ENCODE measurements around the gene EIF3F.
A peak's percentile ranks its signal among the peaks of the same experiment; 100 is the strongest.

EIF3F gene

DNA sequence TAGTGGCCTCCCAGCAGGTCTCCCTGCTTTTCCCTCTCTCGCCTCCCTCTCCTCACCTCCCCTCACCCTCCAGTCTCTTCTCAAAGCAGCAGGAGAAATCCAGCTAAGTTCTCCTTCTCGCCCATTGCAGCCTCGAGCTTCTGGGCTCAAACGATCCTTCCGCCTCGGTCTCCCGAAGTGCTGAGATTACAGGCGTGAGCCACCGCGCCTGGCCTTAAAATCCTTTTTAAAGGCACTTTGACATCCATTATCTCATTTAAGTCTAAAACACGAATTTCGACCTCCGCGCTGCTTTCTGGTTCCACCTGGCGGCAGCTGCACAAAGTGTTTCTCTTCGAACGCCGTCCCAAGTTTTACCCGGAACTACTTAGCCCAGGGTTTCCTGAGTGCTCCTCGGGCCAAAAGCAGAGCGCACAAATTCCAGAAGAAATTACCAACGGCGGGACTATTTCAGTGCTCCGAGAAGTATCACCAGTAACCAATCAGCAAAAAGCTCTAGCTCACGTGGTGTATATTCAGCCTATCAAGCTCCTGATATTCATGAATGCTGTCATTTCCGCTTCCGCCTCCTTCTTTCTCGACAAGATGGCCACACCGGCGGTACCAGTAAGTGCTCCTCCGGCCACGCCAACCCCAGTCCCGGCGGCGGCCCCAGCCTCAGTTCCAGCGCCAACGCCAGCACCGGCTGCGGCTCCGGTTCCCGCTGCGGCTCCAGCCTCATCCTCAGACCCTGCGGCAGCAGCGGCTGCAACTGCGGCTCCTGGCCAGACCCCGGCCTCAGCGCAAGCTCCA is at the start of gene EIF3F:
EIF3F (plus strand) TSS at position 570 of the 792 bp plus-strand sequence; CDS start at position 586, 16 bp downstream.
- Mint-ChIP-seq H3K4me1 (ENCODE audit: low read depth) (peaks cover 44% of the 10 kb centered on the region), H3K4me3 (peak within 1 kb of the TSS; percentile 100), H3K27me3 (no peaks in the 10 kb centered on the region), H3K36me3 (ENCODE audit: low read depth) (peaks cover 38% of the 10 kb centered on the region), H3K27ac (peak within 1 kb of the TSS; percentile 99), H3K9me3 (no peaks in the 10 kb centered on the region)

- Mint-ChIP-seq H3K4me3 (no peak overlapping the region), H3K36me3 (ENCODE audit: low read depth) (no peaks in the 10 kb centered on the region), H3K4me1 (ENCODE audit: low read depth) (no peaks in the 10 kb centered on the region), H3K27ac (no peak overlapping the region), H3K27me3 (peaks cover 16% of the 10 kb centered on the region), H3K9me3 (peaks cover 17% of the 10 kb centered on the region)
Observed at GRCh38 chr11:7941146-7941545, 46.0 kb upstream of the EIF3F start.

- Mint-ChIP-seq H3K27ac (no peak within 1 kb of the TSS), H3K4me1 (ENCODE audit: low read depth) (no peaks in the 10 kb centered on the region), H3K9me3 (peaks cover 17% of the 10 kb centered on the region), H3K27me3 (peaks cover 12% of the 10 kb centered on the region), H3K36me3 (ENCODE audit: low read depth) (no peaks in the 10 kb centered on the region), H3K4me3 (no peak within 1 kb of the TSS)
Observed at GRCh38 chr11:7941608-7942007, 45.5 kb upstream of the EIF3F start, which contains the start of gene OR10A3. Gene OR10A3, minus strand, starts transcription at chr11:7941708. Its CDS starts 2,188 bp downstream, at chr11:7939520.

DNA sequence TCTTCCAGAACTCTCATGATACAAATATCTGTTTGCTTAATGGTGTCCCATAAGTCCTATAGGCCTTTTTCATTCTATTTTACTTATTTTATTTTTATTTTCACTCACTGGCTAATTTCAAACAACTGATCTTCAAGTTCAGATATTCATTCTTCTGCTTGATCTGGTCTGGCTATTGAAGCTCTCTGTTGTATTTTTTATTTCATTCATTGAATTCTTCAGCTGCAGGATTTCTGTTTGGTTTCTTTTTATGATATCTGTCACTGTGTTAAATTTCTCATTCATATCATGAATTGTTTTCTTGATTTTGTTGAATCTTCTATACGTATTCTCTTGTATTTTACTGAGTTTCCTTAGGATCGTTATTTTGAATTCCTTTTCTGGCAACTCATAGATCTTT is 43.0 kb upstream of the EIF3F start:
- H3K36me3 Mint-ChIP-seq (ENCODE audit: low read depth): no peaks in the 10 kb centered on the region
- peaks cover 17% of the 10 kb centered on the region for H3K9me3 Mint-ChIP-seq

GRCh38 chr11:7949934-7950333 is 37.2 kb upstream of the EIF3F start:
- Mint-ChIP-seq H3K4me3 (no peak overlapping the region), H3K27ac (no peak overlapping the region), H3K9me3 (no peaks in the 10 kb centered on the region), H3K4me1 (ENCODE audit: low read depth) (no peaks in the 10 kb centered on the region), H3K27me3 (peaks cover 31% of the 10 kb centered on the region), H3K36me3 (ENCODE audit: low read depth) (no peaks in the 10 kb centered on the region)

More for the DNA sequence above, 43.0 kb upstream of the EIF3F start:
- Mint-ChIP-seq H3K4me1 (ENCODE audit: low read depth) (no peaks in the 10 kb centered on the region), H3K27ac (no peak overlapping the region), H3K27me3 (peaks cover 26% of the 10 kb centered on the region), H3K4me3 (no peak overlapping the region)

- Mint-ChIP-seq H3K36me3 (ENCODE audit: low read depth) (no peaks in the 10 kb centered on the region), H3K27me3 (peaks cover 23% of the 10 kb centered on the region), H3K4me1 (ENCODE audit: low read depth) (no peaks in the 10 kb centered on the region), H3K9me3 (no peaks in the 10 kb centered on the region), H3K27ac (no peak overlapping the region), H3K4me3 (no peak overlapping the region)
Observed at GRCh38 chr11:7955191-7955590, 31.9 kb upstream of the EIF3F start.

GRCh38 chr11:7964261-7964660 is 22.9 kb upstream of the EIF3F start:
- H3K36me3 Mint-ChIP-seq (ENCODE audit: low read depth): no peaks in the 10 kb centered on the region
- no peak overlapping the region for H3K27ac Mint-ChIP-seq
- no peak overlapping the region for H3K4me3 Mint-ChIP-seq
- no peaks in the 10 kb centered on the region for H3K4me1 Mint-ChIP-seq (ENCODE audit: low read depth)
- H3K27me3 Mint-ChIP-seq: peaks cover 27% of the 10 kb centered on the region
- H3K9me3 Mint-ChIP-seq: no peaks in the 10 kb centered on the region

GRCh38 chr11:7964873-7965272 is 22.3 kb upstream of the EIF3F start:
- Mint-ChIP-seq H3K4me3 (no peak overlapping the region), H3K36me3 (ENCODE audit: low read depth) (no peaks in the 10 kb centered on the region), H3K27me3 (peaks cover 23% of the 10 kb centered on the region), H3K4me1 (ENCODE audit: low read depth) (no peaks in the 10 kb centered on the region), H3K9me3 (no peaks in the 10 kb centered on the region), H3K27ac (no peak overlapping the region)

GRCh38 chr11:7965386-7965785 is 21.8 kb upstream of the EIF3F start, which contains the start of gene NLRP10:
Gene NLRP10, minus strand, starts transcription at chr11:7965447. Its CDS starts 1,952 bp downstream, at chr11:7963495.
- no peaks in the 10 kb centered on the region for H3K4me1 Mint-ChIP-seq (ENCODE audit: low read depth)
- no peaks in the 10 kb centered on the region for H3K36me3 Mint-ChIP-seq (ENCODE audit: low read depth)
- H3K27ac Mint-ChIP-seq: no peak within 1 kb of the TSS
- H3K27me3 Mint-ChIP-seq: peaks cover 23% of the 10 kb centered on the region
- no peak within 1 kb of the TSS for H3K4me3 Mint-ChIP-seq
- H3K9me3 Mint-ChIP-seq: no peaks in the 10 kb centered on the region

DNA sequence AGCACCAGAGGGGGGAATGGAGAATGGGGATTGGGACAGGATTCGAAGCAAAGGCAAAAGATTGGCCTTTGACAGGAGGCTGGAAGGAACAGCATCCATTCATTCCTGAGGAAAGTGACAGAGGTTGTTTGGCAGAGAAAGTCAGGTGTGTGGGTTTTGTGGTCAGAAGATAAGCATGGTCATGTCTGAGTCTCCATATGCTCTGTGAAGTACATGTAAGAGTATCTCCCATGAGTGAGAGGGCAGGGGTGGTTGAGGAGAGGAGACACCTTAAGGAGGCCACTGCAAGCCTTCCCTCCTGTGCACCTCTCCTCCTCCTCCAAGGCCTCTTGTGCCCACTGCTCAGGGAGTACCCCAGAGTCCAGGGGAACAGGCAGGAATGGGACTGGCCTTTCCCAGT is 20.0 kb upstream of the EIF3F start:
- Mint-ChIP-seq H3K4me1 (ENCODE audit: low read depth) (no peaks in the 10 kb centered on the region), H3K36me3 (ENCODE audit: low read depth) (no peaks in the 10 kb centered on the region), H3K4me3 (no peak overlapping the region), H3K27ac (no peak overlapping the region), H3K27me3 (peaks cover 16% of the 10 kb centered on the region), H3K9me3 (no peaks in the 10 kb centered on the region)

DNA sequence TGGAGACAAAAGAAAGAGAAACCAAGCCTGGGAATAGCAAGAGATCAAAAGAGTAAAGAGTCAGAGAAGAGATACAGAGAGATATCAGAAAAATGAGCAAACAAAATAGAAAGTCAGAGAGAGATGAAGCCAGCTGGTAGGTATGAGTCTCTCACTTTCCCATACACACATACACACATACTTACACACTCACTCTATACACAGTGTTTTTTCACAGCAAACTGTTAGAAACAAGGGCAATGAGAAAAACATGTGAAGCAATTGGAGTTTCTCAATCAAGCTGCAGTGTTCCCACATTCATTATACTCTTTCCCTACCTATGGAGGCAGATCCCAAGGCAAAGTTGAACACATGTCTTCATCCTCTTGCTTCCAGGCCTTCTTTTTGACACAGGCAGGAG is 19.3 kb upstream of the EIF3F start:
- no peaks in the 10 kb centered on the region for H3K36me3 Mint-ChIP-seq (ENCODE audit: low read depth)
- H3K4me1 Mint-ChIP-seq (ENCODE audit: low read depth): no peaks in the 10 kb centered on the region
- no peak overlapping the region for H3K27ac Mint-ChIP-seq
- H3K27me3 Mint-ChIP-seq: peaks cover 22% of the 10 kb centered on the region
- H3K9me3 Mint-ChIP-seq: no peaks in the 10 kb centered on the region
- H3K4me3 Mint-ChIP-seq: no peak overlapping the region

DNA sequence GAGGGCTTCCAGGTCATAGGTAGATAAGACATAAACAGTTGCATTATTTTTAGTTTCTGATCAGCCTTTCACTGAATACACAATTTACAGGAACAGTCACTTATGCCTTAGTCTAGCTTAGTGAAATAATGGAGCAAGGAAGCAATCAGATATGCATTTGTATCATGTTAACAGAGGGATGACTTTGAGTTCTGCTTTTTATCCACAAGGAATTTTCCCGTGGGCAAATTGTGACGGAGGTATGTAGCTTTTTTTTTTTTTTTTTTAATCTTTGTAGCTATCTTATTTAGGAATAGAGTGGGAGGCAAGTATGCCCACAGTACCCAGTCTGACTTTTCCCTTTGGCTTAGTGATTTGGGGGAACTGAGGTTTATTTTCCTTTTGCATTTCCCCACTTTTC is 18.5 kb upstream of the EIF3F start:
- H3K9me3 Mint-ChIP-seq: no peaks in the 10 kb centered on the region
- H3K36me3 Mint-ChIP-seq (ENCODE audit: low read depth): no peaks in the 10 kb centered on the region
- no peaks in the 10 kb centered on the region for H3K4me1 Mint-ChIP-seq (ENCODE audit: low read depth)
- H3K27me3 Mint-ChIP-seq: peaks cover 22% of the 10 kb centered on the region
- H3K27ac Mint-ChIP-seq: no peak overlapping the region
- no peak overlapping the region for H3K4me3 Mint-ChIP-seq

DNA sequence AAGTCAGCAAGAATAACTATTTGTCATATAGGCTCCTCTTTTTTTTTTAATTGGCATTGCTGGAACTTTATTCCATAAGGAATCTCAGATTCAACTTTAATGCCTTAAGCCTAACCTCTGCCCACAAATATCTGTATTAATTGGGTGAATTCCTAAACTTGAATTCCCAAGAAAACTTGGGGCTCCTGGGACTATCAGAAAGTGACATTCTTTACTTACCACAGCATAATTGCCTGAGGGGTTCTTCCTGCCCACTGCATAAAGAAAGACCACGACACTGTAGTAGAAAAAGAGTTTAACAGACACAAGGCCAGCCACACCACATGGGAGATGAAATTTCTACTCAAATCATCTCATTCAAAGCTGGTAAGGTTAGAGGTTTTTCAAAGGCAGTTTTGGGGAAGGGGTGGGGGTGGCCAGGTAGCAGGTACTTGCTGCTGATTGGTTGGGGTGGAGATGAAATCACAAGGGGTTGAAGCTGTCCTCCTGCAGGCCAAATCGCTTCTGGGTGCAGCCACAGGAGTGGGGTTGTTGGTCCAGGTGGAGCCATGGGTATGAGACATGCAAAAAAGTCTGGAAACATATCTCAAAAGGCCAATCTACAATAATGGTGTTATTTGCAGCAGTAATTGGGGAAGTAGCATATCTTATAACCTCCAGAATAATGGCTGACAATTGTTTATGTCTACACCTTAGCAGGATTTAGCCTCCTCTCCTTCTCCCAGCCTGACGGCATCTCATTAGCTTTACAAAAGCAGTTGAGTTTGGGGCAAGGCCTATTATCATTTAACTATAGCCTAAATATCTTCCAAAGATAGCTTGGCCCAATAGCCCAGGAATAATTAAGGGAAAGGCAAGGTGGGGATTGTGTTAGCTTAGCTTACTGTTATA is 17.1 kb upstream of the EIF3F start:
- Mint-ChIP-seq H3K27me3 (peaks cover 22% of the 10 kb centered on the region), H3K4me1 (ENCODE audit: low read depth) (no peaks in the 10 kb centered on the region), H3K36me3 (ENCODE audit: low read depth) (no peaks in the 10 kb centered on the region), H3K4me3 (no peak overlapping the region), H3K27ac (no peak overlapping the region), H3K9me3 (no peaks in the 10 kb centered on the region)

DNA sequence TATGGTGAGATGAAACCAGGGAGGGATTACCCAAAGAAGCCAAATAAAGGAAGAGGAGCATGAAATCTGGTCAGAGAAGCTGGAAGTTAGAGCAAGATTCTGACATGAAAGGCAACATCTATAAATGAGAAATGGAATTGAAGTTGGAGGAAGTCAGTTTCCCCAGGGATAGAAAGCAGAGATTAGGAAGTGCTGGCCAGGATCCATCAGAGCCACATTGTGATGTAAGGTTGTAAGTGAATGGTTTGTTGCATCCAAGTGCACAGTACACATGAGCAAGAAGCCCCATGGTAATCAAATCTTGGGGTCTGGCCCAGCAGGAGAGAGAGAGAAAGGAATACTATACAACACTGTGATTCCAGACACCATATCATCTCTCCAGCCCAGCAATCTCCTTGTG is 15.3 kb upstream of the EIF3F start:
- no peaks in the 10 kb centered on the region for H3K4me1 Mint-ChIP-seq (ENCODE audit: low read depth)
- no peak overlapping the region for H3K4me3 Mint-ChIP-seq
- H3K9me3 Mint-ChIP-seq: no peaks in the 10 kb centered on the region
- H3K27ac Mint-ChIP-seq: no peak overlapping the region
- peaks cover 20% of the 10 kb centered on the region for H3K27me3 Mint-ChIP-seq
- H3K36me3 Mint-ChIP-seq (ENCODE audit: low read depth): no peaks in the 10 kb centered on the region

- Mint-ChIP-seq H3K27ac (no peak overlapping the region), H3K4me3 (no peak overlapping the region), H3K4me1 (ENCODE audit: low read depth) (no peaks in the 10 kb centered on the region), H3K27me3 (peaks cover 14% of the 10 kb centered on the region), H3K9me3 (no peaks in the 10 kb centered on the region), H3K36me3 (ENCODE audit: low read depth) (no peaks in the 10 kb centered on the region)
Observed at GRCh38 chr11:7973011-7973410, 14.1 kb upstream of the EIF3F start.

Measured in stimulated activated naive CD8-positive, alpha-beta T cell treated with anti-CD3 and anti-CD28 coated beads, Interleukin-15, Interleukin-2, amounts not matched to agents 100 ng/mL and 50 ng/mL, for 24 hours (primary cell).